GM12872 (cell line): ENCODE results near the gene BANF1.

Experiments used
- CTCF ChIP-seq: IDR thresholded peaks from 3 replicates; pipeline ENCODE4 v1.5.1; 2011; ENCODE audit warnings: low read depth, mild to moderate bottlenecking, low read length, moderate library complexity; ENCODE audit not compliant: insufficient read depth

BANF1 gene

GRCh38 chr11:65961267-65962140 is 40.8 kb upstream of the BANF1 start, which contains the start of gene SART1:
Gene SART1, plus strand, starts transcription at chr11:65961734. Its CDS starts 47 bp downstream, at chr11:65961781.
- TF ChIP-seq CTCF, result no peak

- TF ChIP-seq CTCF, result no peak
Observed at GRCh38 chr11:65962141-65962564, 40.1 kb upstream of the BANF1 start.

- no peak for TF ChIP-seq CTCF
Observed at GRCh38 chr11:65964906-65965305, 37.4 kb upstream of the BANF1 start.

DNA sequence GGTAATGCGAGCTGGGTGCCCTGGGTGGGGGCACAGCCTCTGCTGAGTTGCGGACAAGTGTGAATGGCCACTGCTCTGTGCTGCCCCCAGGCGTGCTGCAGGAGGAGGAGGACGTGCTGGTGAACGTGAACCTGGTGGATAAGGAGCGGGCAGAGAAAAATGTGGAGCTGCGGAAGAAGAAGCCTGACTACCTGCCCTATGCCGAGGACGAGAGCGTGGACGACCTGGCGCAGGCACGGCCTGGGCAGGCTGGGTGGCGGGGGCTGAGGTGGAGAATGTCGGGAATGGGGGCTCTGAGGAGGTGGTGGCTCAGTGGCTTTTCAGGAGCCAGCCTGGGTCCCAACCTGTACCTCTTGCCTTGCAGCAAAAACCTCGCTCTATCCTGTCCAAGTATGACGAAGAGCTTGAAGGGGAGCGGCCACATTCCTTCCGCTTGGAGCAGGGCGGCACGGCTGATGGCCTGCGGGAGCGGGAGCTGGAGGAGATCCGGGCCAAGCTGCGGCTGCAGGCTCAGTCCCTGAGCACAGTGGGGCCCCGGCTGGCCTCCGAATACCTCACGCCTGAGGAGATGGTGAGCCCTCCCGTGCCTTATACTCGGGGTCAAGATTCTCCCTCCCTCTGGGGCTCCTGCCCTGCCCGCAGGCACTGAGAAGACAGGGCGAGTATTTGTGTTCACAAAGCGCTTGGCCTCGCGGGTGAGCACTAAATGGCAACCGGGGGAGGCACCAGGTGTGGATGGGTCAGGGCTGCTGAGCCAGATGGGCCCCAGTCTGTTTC is 36.1 kb upstream of the BANF1 start:
- TF ChIP-seq CTCF, result no peak

DNA sequence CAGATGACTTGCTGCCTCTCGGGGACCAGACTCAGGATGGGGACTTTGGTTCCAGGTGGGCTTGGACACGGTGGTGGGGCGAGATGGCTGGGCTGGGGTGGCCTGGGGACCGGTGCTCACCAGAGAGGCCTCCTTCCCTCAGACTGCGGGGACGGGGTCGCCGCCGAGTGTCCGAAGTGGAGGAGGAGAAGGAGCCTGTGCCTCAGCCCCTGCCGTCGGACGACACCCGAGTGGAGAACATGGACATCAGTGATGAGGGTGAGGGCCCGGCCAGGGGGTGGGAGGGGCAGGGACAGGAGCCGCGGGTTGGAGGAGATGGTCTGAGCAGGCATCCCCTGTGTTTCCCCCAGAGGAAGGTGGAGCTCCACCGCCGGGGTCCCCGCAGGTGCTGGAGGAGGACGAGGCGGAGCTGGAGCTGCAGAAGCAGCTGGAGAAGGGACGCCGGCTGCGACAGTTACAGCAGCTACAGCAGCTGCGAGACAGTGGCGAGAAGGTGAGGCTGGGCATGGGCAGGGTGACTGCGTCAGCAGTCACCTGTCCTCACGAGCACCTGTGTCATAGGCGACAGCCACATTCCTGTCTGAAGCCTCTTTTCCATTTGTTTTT is 34.9 kb upstream of the BANF1 start:
- TF ChIP-seq CTCF, result no peak

- TF ChIP-seq CTCF, result no peak
Observed at GRCh38 chr11:65968600-65969482, 33.5 kb upstream of the BANF1 start.

GRCh38 chr11:65972116-65972515 is 30.2 kb upstream of the BANF1 start:
- TF ChIP-seq CTCF, result no peak
